T-helper 1 cell treated with Interleukin-12 subunit alpha and Interleukin-12 subunit beta and Interleukin-4 antibody, amounts not matched to agents 30 ng/mL and 1 ng/mL, for 36 hours (primary cell): ENCODE measurements around the gene BCL2L13. TPM values are rescaled to one million over a fixed set of nuclear protein-coding genes. Genes with fewer than 3 reads are reported as not detected.

Experiments used
- intact Hi-C: fragments of 100-400 bp; cut with micrococcal nuclease; formaldehyde crosslinking; loops from one replicate; pipeline ENCODE4 v1.15.1; 2024
- total RNA-seq: library from RNA; stranded (reverse); gene quantifications from 2 replicates; pipeline ENCODE4 v1.2.3, GENCODE V29; 2022

BCL2L13 gene
- 29.2 and 31.6 TPM in 2 replicates for total RNA-seq

DNA sequence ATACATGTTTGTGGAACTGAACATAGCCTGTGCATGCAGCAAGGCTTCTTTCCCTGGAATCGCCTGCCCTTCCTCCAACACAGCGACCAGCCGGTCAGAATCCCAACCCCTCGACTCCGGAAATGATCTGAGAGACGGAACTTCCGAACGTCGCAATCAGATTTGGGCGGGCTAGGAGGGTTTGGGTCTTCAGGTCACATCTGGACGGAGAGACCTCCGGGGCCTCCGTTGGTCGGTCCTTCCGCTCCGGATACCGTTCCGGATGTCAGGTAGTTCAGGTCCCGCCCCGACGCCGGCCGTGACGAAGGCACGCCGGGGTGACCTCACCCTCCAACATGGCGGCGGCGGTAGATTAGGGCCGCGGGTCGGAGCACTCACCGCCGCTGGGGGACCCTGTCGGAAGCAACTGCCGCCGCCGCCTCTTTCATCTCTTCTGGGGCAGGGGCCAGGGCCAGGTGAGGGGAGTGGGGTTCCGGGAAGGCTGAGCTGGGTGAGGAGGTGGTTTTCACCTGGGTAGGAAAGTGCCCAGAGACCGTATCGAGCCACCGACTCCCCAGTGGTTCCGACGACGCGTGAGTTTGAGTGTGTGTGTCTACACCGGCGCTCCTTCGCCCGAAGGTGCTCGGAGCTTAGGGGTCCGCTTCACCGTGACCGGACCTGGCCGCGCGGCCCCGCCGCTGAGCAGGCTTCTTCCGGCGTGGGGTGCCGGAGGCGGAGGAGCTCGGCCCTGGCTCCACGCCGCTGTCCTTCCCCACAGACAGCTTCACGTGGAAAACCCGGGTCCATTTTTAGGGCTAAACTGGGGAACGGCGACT lies at the start of gene BCL2L13:
TSS of gene BCL2L13 (plus strand) at position 326 of the 815 bp plus-strand sequence. CDS start 16,955 bp downstream, outside the sequence.
- intact Hi-C loops = loop anchor here (1.0 to 5.0 kb wide), 11 partner anchors 10 to 552 kb away; partner anchors contain the start of genes ADA2, ATP6V1E1, HDHD5 and PEX26

DNA sequence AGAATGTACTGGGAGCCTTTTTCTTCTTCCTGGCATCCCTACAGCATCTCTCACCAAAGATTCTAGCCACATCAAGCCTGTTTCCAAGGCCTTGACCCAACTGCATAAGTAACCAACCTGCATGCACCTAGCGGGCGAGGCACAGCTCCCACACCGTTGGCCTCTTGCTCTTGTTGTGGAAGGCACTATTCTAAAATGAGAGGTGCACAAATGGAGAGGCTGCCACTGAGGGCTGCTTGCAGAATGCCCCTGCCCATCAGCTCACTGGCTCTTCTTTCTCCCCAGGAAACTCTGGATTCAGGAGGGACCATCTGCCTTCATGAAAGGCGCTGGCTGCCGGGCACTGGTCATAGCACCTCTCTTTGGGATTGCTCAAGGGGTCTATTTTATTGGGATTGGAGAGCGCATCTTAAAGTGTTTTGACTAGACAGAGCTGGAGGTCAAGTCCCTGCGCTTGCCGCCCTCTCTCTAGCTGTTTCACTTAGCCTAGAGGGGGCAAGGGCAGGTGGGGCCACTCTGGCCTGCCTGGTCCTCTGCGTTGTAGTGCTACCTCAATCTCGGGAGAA lies 48.7 kb upstream of the BCL2L13 start:
- intact Hi-C loops = no loop called here

DNA sequence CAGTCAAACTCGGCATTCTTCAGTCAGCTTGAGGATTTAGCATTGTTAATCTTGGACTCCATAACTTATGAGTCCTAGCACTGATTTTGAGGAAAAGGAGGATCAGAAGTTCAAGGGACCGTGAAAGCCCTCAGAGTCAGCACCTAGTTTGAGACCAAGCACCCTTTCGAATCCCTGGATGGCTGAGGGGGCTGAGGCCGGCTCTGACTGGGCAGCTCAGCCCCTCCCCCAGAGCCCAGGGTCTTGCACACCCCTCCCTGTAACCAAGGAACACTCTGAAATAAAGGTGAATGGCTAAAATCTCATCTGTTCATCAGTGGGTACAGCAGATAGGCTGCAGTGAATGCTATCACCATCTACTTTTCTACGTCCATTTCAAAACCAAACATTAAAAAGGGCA lies 48.0 kb upstream of the BCL2L13 start:
- intact Hi-C loops = no loop called here

DNA sequence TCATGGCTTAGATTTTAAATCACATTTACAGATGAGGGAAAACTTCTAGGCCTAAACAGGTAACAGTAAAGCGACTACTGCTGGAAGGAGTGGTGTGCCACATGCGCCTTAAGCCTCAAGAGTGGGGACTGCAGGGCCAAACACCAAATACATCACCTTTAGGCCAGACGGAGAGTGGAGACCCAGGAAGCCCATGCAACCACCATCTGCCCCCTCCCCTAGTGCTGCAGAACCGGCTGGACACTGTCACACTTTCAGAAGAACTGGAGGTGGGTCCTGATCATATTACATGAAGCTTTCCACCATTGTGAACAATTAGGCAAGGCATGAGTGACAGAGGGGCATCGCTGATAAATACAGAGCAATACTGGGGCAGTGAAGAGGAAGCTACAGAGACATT lies 46.4 kb upstream of the BCL2L13 start:
- intact Hi-C loops = no loop called here

DNA sequence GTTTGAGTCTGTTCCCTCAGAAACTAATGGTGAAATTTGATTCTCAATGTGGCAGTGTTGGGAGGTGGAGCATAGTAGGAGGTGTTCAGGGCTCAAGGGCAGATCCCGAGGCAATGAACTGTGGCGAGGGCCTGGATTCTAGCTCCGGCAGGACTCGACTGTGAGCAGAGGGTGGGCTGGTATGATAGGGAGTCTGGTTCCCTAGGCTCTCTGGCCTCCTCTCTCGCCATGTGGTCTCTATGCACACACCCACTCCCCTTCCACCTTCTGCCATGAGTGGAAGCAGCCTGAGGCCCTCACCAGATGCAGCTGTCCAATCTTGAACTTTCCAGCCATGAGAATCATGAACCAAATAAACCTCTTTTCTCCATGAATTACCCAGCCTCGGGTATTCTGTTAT lies 42.3 kb upstream of the BCL2L13 start:
- intact Hi-C loops = no loop called here

DNA sequence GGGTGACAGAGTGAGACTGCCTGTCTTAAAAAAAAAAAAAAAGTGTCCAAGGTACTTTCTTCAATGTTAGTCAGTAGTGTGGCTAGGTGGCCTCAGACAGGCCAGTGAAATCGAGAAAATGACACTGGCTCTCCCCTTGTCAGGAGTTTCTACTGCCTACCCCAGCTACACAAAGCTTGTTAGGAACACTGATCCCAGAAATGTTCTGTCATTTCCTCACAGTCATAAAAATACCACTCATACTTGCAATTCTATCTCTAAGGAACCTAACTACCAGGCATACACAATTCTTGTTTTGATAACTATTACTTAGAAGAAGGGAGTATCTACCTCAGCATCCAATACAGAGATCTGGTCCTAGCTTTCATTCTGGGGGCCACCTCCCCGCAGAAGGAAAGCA lies 41.3 kb upstream of the BCL2L13 start:
- intact Hi-C loops = no loop called here

GRCh38 chr22:17598318-17598717 lies 40.2 kb upstream of the BCL2L13 start:
- intact Hi-C loops = no loop called here

DNA sequence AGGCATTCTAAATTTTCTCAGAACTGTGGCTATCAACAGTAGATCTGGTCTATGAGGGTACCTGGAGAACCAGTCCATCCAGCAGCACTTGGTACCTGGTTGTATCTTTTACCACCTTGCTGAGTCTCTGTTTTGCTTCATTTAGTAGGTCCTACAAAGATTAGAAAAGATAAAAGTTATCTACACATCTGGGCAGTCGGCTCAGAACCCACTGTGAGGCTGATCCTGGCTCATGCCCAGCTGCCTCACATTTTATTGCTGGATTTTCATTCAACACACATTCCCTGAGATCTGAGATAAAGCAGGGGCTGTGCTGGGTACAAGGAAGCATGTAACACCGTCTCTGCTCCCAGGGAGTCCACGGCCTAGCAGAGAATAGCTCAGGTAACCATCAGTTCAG lies 37.5 kb upstream of the BCL2L13 start:
- intact Hi-C loops = no loop called here

- intact Hi-C loops = no loop called here
Measured at GRCh38 chr22:17603668-17604067, 34.9 kb upstream of the BCL2L13 start.

- intact Hi-C loops = no loop called here
Measured at GRCh38 chr22:17606496-17606895, 32.1 kb upstream of the BCL2L13 start.

DNA sequence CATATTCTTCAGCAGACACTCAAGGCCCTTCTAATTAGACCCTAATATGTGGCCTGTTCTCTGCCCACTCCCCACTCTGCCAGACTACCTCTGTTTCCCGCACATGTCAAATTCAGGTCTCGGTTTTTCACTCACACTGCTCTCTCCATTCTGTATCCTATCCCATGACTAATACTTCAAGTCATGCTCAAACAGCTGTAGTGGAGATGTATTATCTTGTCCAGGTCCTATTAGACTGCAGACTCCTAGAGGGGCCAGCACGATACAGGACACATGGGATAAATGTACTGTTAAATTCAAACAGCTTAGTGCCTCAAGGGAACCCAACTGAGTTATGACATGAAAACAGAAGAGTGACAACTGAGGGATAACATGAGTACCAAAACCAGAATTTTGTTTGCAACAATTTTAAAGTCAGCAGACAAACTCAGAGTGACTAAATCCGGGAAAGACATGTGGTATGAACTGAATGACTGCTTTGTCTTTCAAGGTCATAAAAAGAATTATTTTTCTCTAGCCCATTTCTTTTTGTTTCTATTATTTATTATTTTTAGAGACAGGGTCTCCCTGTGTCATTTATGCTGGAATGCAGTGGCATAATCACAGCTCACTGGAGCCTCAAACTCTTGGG lies 30.6 kb upstream of the BCL2L13 start:
- intact Hi-C loops = no loop called here

- intact Hi-C loops = no loop called here
Measured at GRCh38 chr22:17612057-17612456, 26.5 kb upstream of the BCL2L13 start.

DNA sequence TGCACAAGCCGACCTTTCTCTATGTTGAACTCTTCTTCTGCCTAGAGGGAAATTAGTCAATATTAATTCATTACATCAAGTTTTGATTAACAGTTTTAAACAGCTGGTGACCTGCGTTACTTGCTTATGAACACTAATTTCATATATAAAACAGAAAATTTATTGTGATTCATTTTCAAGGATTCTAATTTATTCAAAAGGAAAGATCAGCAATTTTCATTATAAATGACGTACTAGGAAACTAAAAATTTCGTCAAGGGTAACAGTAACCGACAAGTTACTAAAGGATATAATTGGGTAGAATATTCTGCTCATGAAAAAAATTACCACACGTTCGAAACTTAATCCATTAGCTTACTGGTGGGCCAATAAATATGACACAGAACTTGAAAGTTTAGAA lies 25.3 kb upstream of the BCL2L13 start:
- intact Hi-C loops = no loop called here

DNA sequence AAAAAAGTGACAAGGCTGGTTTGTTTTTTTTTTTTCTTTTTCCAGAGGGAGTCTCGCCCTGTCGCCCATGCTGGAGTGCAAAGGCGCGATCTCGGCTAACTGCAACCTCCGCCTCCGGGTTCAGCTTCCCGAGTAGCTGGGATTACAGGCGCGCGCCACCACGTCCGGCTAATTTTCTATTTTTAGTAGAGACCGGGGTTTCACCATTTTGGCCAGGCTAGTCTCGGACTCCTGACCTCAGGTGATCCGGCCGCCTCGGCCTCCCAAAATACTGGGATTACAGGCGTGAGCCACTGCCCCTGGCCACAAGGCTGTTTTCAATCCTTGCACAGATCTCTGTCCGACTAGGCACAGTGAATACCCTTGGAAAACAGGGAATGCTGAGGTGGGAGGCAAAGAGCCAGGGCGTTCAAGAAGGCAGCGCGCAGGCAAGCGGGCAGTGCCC lies 10.6 kb upstream of the BCL2L13 start:
- intact Hi-C loops = loop anchor here (1.0 kb wide), 3 partner anchors 10 to 469 kb away; partner anchors contain the start of genes BCL2L13, HDHD5 and PEX26

- intact Hi-C loops = loop anchor here (1.0 kb wide), 3 partner anchors 10 to 469 kb away; partner anchors contain the start of genes BCL2L13, HDHD5 and PEX26
Measured at GRCh38 chr22:17628406-17629172, 10.0 kb upstream of the BCL2L13 start, which contains the start of gene ATP6V1E1. ATP6V1E1 (minus strand) TSS chr22:17628749; CDS start chr22:17628635, 114 bp downstream.

- intact Hi-C loops = no loop called here
Measured at GRCh38 chr22:17629173-17629489, 9.4 kb upstream of the BCL2L13 start.

DNA sequence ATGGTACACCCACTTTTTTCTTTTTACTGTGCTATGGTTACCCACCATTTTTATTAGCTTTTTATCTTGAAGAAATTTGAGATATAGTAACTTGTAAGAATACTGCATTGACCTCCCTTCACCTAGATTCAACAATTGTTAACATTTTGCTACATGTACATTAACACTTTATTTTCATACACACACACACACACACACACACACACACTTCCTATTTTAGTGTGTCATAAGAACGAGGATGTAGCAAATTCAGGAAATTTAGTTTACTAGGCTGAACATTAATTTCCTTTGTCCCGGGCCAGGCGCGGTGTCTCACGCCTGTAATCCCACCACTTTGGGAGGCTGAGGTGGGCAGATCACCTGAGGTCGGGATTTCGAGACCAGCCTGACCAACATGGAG lies 8.9 kb upstream of the BCL2L13 start:
- intact Hi-C loops = no loop called here

GRCh38 chr22:17631076-17631565 lies 7.4 kb upstream of the BCL2L13 start:
- intact Hi-C loops = no loop called here

- intact Hi-C loops = no loop called here
Measured at GRCh38 chr22:17633217-17633997, 5.2 kb upstream of the BCL2L13 start.

- intact Hi-C loops = no loop called here
Measured at GRCh38 chr22:17633998-17634323, 4.6 kb upstream of the BCL2L13 start.
